ENCODE results near the gene S100A12. TPM values are rescaled to one million over a fixed set of nuclear protein-coding genes. Genes with fewer than 3 reads are reported as not detected.

Gene S100A12
- total RNA-seq, 3 donors from 2014 or later: 1.3 to 1.8 TPM; not detected in 1

GRCh38 chr1:153367090-153367489, 8.3 kb downstream of the S100A12 start:
- H3K27ac ChIP-seq: no peak overlapping the region
- TF ChIP-seq POLR2AphosphoS5 (IDR thresholded peaks at IDR 0.05): no peak
- no peak for TF ChIP-seq POLR2A (IDR thresholded peaks at IDR 0.05)
- TF ChIP-seq CTCF (IDR thresholded peaks at IDR 0.05): no peak
- no peak overlapping the region for H3K4me3 ChIP-seq
- intact Hi-C loops (cut with DNase I; ENCODE audit: low total_unique reads): no loop called here
- H3K4me1 ChIP-seq: peaks cover 0 to 11% of the 10 kb centered on the region in 2 donors
- H3K9me3 ChIP-seq: no peaks in the 10 kb centered on the region
- H3K27me3 ChIP-seq: no peaks in the 10 kb centered on the region
- H3K36me3 ChIP-seq: no peaks in the 10 kb centered on the region
- no peak for DNase-seq (ENCODE audit: low spot score in 2 of 2)

- H3K27me3 ChIP-seq: no peaks in the 10 kb centered on the region
- TF ChIP-seq CTCF (IDR thresholded peaks at IDR 0.05) (no peak), POLR2A (IDR thresholded peaks at IDR 0.05) (no peak), POLR2AphosphoS5 (IDR thresholded peaks at IDR 0.05) (no peak)
- no peaks in the 10 kb centered on the region for H3K36me3 ChIP-seq
- intact Hi-C loops (cut with DNase I; ENCODE audit: low total_unique reads): no loop called here
- H3K4me3 ChIP-seq: no peak overlapping the region
- no peak for DNase-seq (ENCODE audit: low spot score in 2 of 2)
- peaks cover 0 to 11% of the 10 kb centered on the region in 2 donors for H3K4me1 ChIP-seq
- peak overlapping the region; percentile 73 to 80 for H3K27ac ChIP-seq
- no peaks in the 10 kb centered on the region for H3K9me3 ChIP-seq
Measured at GRCh38 chr1:153366261-153366660, 9.2 kb downstream of the S100A12 start.

- no peaks in the 10 kb centered on the region for H3K36me3 ChIP-seq
- no peaks in the 10 kb centered on the region for H3K9me3 ChIP-seq
- no peak for DNase-seq (ENCODE audit: low spot score in 2 of 2)
- H3K27ac ChIP-seq: peak overlapping the region; percentile 73 to 80
- no peak overlapping the region for H3K4me3 ChIP-seq
- TF ChIP-seq CTCF (IDR thresholded peaks at IDR 0.05) (no peak), POLR2AphosphoS5 (IDR thresholded peaks at IDR 0.05) (no peak), POLR2A (IDR thresholded peaks at IDR 0.05) (no peak)
- intact Hi-C loops (cut with DNase I; ENCODE audit: low total_unique reads): no loop called here
- no peaks in the 10 kb centered on the region for H3K27me3 ChIP-seq
- H3K4me1 ChIP-seq: peaks cover 0 to 11% of the 10 kb centered on the region in 2 donors
Measured at GRCh38 chr1:153365696-153366095, 9.7 kb downstream of the S100A12 start.

GRCh38 chr1:153364766-153365666, 10.4 kb downstream of the S100A12 start:
- peak in 1 of 2 donors; percentile 46 for DNase-seq (ENCODE audit: low spot score in 2 of 2)
- H3K4me1 ChIP-seq: peaks cover 0 to 11% of the 10 kb centered on the region in 2 donors
- no peak overlapping the region for H3K4me3 ChIP-seq
- no peak for TF ChIP-seq CTCF (IDR thresholded peaks at IDR 0.05)
- no peak for TF ChIP-seq POLR2A (IDR thresholded peaks at IDR 0.05)
- no peak for TF ChIP-seq POLR2AphosphoS5 (IDR thresholded peaks at IDR 0.05)
- intact Hi-C loops (cut with DNase I; ENCODE audit: low total_unique reads): no loop called here
- no peaks in the 10 kb centered on the region for H3K36me3 ChIP-seq
- no peaks in the 10 kb centered on the region for H3K9me3 ChIP-seq
- peak overlapping the region; percentile 73 to 80 for H3K27ac ChIP-seq
- H3K27me3 ChIP-seq: no peaks in the 10 kb centered on the region

GRCh38 chr1:153364156-153364555, 11.3 kb downstream of the S100A12 start:
- Histone ChIP-seq H3K36me3 (no peaks in the 10 kb centered on the region), H3K9me3 (no peaks in the 10 kb centered on the region), H3K27me3 (no peaks in the 10 kb centered on the region), H3K4me3 (no peak overlapping the region), H3K4me1 (peaks cover 0 to 11% of the 10 kb centered on the region in 2 donors), H3K27ac (peak overlapping the region; percentile 73 to 80)
- TF ChIP-seq POLR2AphosphoS5 (IDR thresholded peaks at IDR 0.05): peak in 1 of 3 donors; percentile 69
- no peak for TF ChIP-seq POLR2A (IDR thresholded peaks at IDR 0.05)
- DNase-seq (ENCODE audit: low spot score in 2 of 2): peak in 1 of 2 donors; percentile 65
- intact Hi-C loops (cut with DNase I; ENCODE audit: low total_unique reads): no loop called here
